ENCODE results near the gene FHL1.
"Not testable (repeated sequence)": the region's sequence is repeated elsewhere in the genome, so short reads cannot be mapped to it uniquely, and the experiment has no call there.

The FHL1 gene

GRCh38 chrX:136147315-136147901 is at the start of gene FHL1:
FHL1 (plus strand) TSS chrX:136147533.
- H3K9ac ChIP-seq, result peak within 1 kb of the TSS; percentile 70 to 84 (median 80)
- H3K9me3 ChIP-seq (replicated peaks in 1 of 11), result peaks cover 0 to 9% (median 0%) of the 10 kb centered on the region in 11 experiments; a peak in 3 of 22 replicates
- TF ChIP-seq Cebpa-rat (IDR thresholded peaks at IDR 0.05), result no peak
- H3K4me3 ChIP-seq, result peak within 1 kb of the TSS; percentile 64 to 80 (median 71)
- H3K4me1 ChIP-seq, result peaks cover 0 to 31% (median 16%) of the 10 kb centered on the region in 10 experiments; a peak in 18 of 20 replicates
- H3K27ac ChIP-seq, result peak within 1 kb of the TSS in 10 of 11 experiments; percentile 33 to 79 (median 74); a peak in 19 of 22 replicates
- H3K27me3 ChIP-seq, result peaks cover 54 to 75% (median 66%) of the 10 kb centered on the region in 11 experiments
- H3K36me3 ChIP-seq, result no peaks in the 10 kb centered on the region
- peak within 1 kb of the TSS; percentile 61 to 86 (median 76) for H3K4me2 ChIP-seq
- H4K20me1 ChIP-seq, result peaks cover 0 to 16% (median 0%) of the 10 kb centered on the region in 11 experiments; a peak in 4 of 22 replicates

- Histone ChIP-seq H3K4me3 (no peak overlapping the region), H3K9ac (no peak overlapping the region), H3K9me3 (replicated peaks in 1 of 11) (peaks cover 0 to 6% (median 0%) of the 10 kb centered on the region in 11 experiments; a peak in 3 of 22 replicates), H3K36me3 (no peaks in the 10 kb centered on the region), H3K4me2 (no peak overlapping the region), H3K27me3 (peaks cover 29 to 86% (median 73%) of the 10 kb centered on the region in 11 experiments), H3K27ac (no peak overlapping the region), H4K20me1 (no peaks in the 10 kb centered on the region; a peak in 1 of 22 replicates), H3K4me1 (no peaks in the 10 kb centered on the region)
- TF ChIP-seq Cebpa-rat (IDR thresholded peaks at IDR 0.05), result no peak
Observed at GRCh38 chrX:136097871-136098805, 49.2 kb upstream of the FHL1 start.

GRCh38 chrX:136104936-136105335 is 42.4 kb upstream of the FHL1 start:
- Histone ChIP-seq H4K20me1 (no peaks in the 10 kb centered on the region), H3K27me3 (peaks cover 17 to 89% (median 73%) of the 10 kb centered on the region in 11 experiments), H3K9ac (no peak overlapping the region), H3K4me1 (no peaks in the 10 kb centered on the region), H3K4me3 (no peak overlapping the region), H3K36me3 (no peaks in the 10 kb centered on the region), H3K4me2 (no peak overlapping the region), H3K9me3 (replicated peaks in 1 of 11) (peaks cover 11 to 21% (median 13%) of the 10 kb centered on the region in 11 experiments; a peak in 19 of 22 replicates), H3K27ac (no peak overlapping the region)
- TF ChIP-seq Cebpa-rat (IDR thresholded peaks at IDR 0.05), result no peak

GRCh38 chrX:136106920-136107528 is 40.3 kb upstream of the FHL1 start:
- H3K4me1 ChIP-seq, result no peaks in the 10 kb centered on the region
- peaks cover 18 to 38% (median 25%) of the 10 kb centered on the region in 11 experiments; a peak in 19 of 22 replicates for H3K9me3 ChIP-seq (replicated peaks in 1 of 11)
- H3K4me2 ChIP-seq, result no peak overlapping the region
- H4K20me1 ChIP-seq, result no peaks in the 10 kb centered on the region
- no peak for TF ChIP-seq Cebpa-rat (IDR thresholded peaks at IDR 0.05)
- no peak overlapping the region for H3K4me3 ChIP-seq
- H3K9ac ChIP-seq, result no peak overlapping the region
- H3K27me3 ChIP-seq, result peaks cover 19 to 78% (median 70%) of the 10 kb centered on the region in 11 experiments
- H3K27ac ChIP-seq, result no peak overlapping the region
- H3K36me3 ChIP-seq, result no peaks in the 10 kb centered on the region

- not testable (repeated sequence) for H3K4me3 ChIP-seq, H3K27ac ChIP-seq, H4K20me1 ChIP-seq, H3K4me1 ChIP-seq, H3K9ac ChIP-seq, H3K36me3 ChIP-seq, H3K4me2 ChIP-seq
- Histone ChIP-seq H3K27me3 (peaks cover 34 to 79% (median 71%) of the 10 kb centered on the region in 11 experiments; a peak in 21 of 22 replicates), H3K9me3 (replicated peaks in 1 of 11) (peaks cover 18 to 43% (median 25%) of the 10 kb centered on the region in 11 experiments; a peak in 19 of 22 replicates)
Observed at GRCh38 chrX:136108905-136109304, 38.4 kb upstream of the FHL1 start.

- no peak overlapping the region for H3K4me3 ChIP-seq
- peaks cover 13 to 27% (median 24%) of the 10 kb centered on the region in 10 experiments for H3K4me1 ChIP-seq
- no peaks in the 10 kb centered on the region for H4K20me1 ChIP-seq
- peaks cover 18 to 44% (median 25%) of the 10 kb centered on the region in 11 experiments; a peak in 19 of 22 replicates for H3K9me3 ChIP-seq (replicated peaks in 1 of 11)
- TF ChIP-seq Cebpa-rat (IDR thresholded peaks at IDR 0.05), result no peak
- no peaks in the 10 kb centered on the region for H3K36me3 ChIP-seq
- no peak overlapping the region for H3K9ac ChIP-seq
- no peak overlapping the region for H3K27ac ChIP-seq
- no peak overlapping the region for H3K4me2 ChIP-seq
- H3K27me3 ChIP-seq, result peaks cover 49 to 80% (median 71%) of the 10 kb centered on the region in 11 experiments
Observed at GRCh38 chrX:136112286-136112685, 35.0 kb upstream of the FHL1 start.

GRCh38 chrX:136112778-136113177 is 34.6 kb upstream of the FHL1 start:
- H3K9ac ChIP-seq, result no peak overlapping the region
- H3K27ac ChIP-seq, result no peak overlapping the region
- no peak for TF ChIP-seq Cebpa-rat (IDR thresholded peaks at IDR 0.05)
- H3K4me3 ChIP-seq, result no peak overlapping the region
- H4K20me1 ChIP-seq, result no peaks in the 10 kb centered on the region
- peaks cover 13 to 27% (median 24%) of the 10 kb centered on the region in 10 experiments for H3K4me1 ChIP-seq
- peaks cover 45 to 80% (median 70%) of the 10 kb centered on the region in 11 experiments for H3K27me3 ChIP-seq
- H3K9me3 ChIP-seq (replicated peaks in 1 of 11), result peaks cover 18 to 44% (median 24%) of the 10 kb centered on the region in 11 experiments; a peak in 19 of 22 replicates
- H3K36me3 ChIP-seq, result no peaks in the 10 kb centered on the region
- no peak overlapping the region for H3K4me2 ChIP-seq

GRCh38 chrX:136115126-136115903 is 32.0 kb upstream of the FHL1 start:
- no peaks in the 10 kb centered on the region for H3K36me3 ChIP-seq
- peaks cover 13 to 27% (median 24%) of the 10 kb centered on the region in 10 experiments for H3K4me1 ChIP-seq
- peak overlapping the region; percentile 31 to 70 (median 60); a peak in 20 of 22 replicates for H3K4me2 ChIP-seq
- H3K9ac ChIP-seq, result peak overlapping the region in 1 of 11 experiments; percentile 14; a peak in 1 of 22 replicates
- peak overlapping the region in 6 of 11 experiments; percentile 20 to 56 (median 43); a peak in 12 of 22 replicates for H3K27ac ChIP-seq
- TF ChIP-seq Cebpa-rat (IDR thresholded peaks at IDR 0.05), result no peak
- peaks cover 9 to 45% (median 24%) of the 10 kb centered on the region in 11 experiments; a peak in 21 of 22 replicates for H3K9me3 ChIP-seq (replicated peaks in 1 of 11)
- peaks cover 64 to 97% (median 90%) of the 10 kb centered on the region in 11 experiments for H3K27me3 ChIP-seq
- H3K4me3 ChIP-seq, result no peak overlapping the region
- H4K20me1 ChIP-seq, result no peaks in the 10 kb centered on the region
